ENCODE results near the gene ATRIP.

- TF ChIP-seq ZFX (IDR thresholded peaks at IDR 0.05; ENCODE audit: borderline replicate concordance): no peak
- TF ChIP-seq CTCF (IDR thresholded peaks at IDR 0.05): 0 out of 2 replicates have a peak, but pooled peaks have one; percentile 13
These were observed 37.7 kb upstream of the ATRIP start for GRCh38 chr3:48408823-48409281.

All from 22Rv1 (cell line).